Caco-2 (cell line): ENCODE measurements around the gene SHC3. TPM values are rescaled to one million over a fixed set of nuclear protein-coding genes. Genes with fewer than 3 reads are reported as not detected.

Experiments used
- BruUV-seq: library from RNA; stranded (reverse); fragments of 400-500 nt; replicated peaks from 2 replicates; lab custom pipeline; 2021; lab: Mats Ljungman, UMichigan
- CTCF ChIA-PET: fragments of 300-600 bp; sonication (Branson Sonifier 250); formaldehyde crosslinking; loops from one replicate; lab custom pipeline; 2022; ENCODE audit warnings: antibody characterized with exemption; lab: Charles Lee
- POLR2A ChIA-PET: fragments of 300-600 bp; sonication (Branson Sonifier 250); formaldehyde crosslinking; loops from one replicate; lab custom pipeline; 2022; ENCODE audit warnings: antibody characterized with exemption; lab: Charles Lee
- DNase-seq, 2 experiments: peaks; one replicate each; pipeline versions ENCODE4 v3.0.0 to v3.0.0-alpha.2; 2020 to 2022
- H3K27me3 ChIP-seq: replicated peaks from 2 replicates; pipeline ENCODE4 v1.6.0; 2011; ENCODE audit warnings: low read length; ENCODE audit not compliant: control insufficient read depth, insufficient read depth
- H3K36me3 ChIP-seq: 2 replicates; pipeline ENCODE4 v1.5.1; 2011; ENCODE audit warnings: low read length; ENCODE audit not compliant: control insufficient read depth, insufficient read depth
- H3K4me1 ChIP-seq: fragments of 250-450 bp; sonication (Bioruptor Pico); 2 replicates; pipeline ENCODE4 v1.5.1; 2020; ENCODE audit warnings: mild to moderate bottlenecking
- H3K4me3 ChIP-seq: 2 replicates; pipeline ENCODE4 v1.5.1; 2011; ENCODE audit warnings: low read depth, mild to moderate bottlenecking, control low read depth, low read length
- H3K9me3 ChIP-seq: fragments of 250-450 bp; sonication (Bioruptor Pico); 2 replicates; pipeline ENCODE4 v1.5.1; 2020; ENCODE audit warnings: mild to moderate bottlenecking, moderate library complexity
- H3K27ac Mint-ChIP-seq: one replicate; pipeline ENCODE4 v1.8.0; 2022; ENCODE audit warnings: mixed read lengths; ENCODE audit not compliant: unreplicated experiment
- H3K27me3 Mint-ChIP-seq: one replicate; pipeline ENCODE4 v1.8.0; 2022; ENCODE audit warnings: mixed read lengths; ENCODE audit not compliant: insufficient read depth, unreplicated experiment
- H3K36me3 Mint-ChIP-seq: one replicate; pipeline ENCODE4 v1.8.0; 2022; ENCODE audit warnings: mild to moderate bottlenecking, mixed read lengths; ENCODE audit not compliant: insufficient read depth, unreplicated experiment
- H3K4me1 Mint-ChIP-seq: one replicate; pipeline ENCODE4 v1.8.0; 2022; ENCODE audit warnings: low read depth, mixed read lengths; ENCODE audit not compliant: unreplicated experiment
- H3K4me3 Mint-ChIP-seq: one replicate; pipeline ENCODE4 v1.8.0; 2022; ENCODE audit warnings: mild to moderate bottlenecking, moderate library complexity, mixed read lengths; ENCODE audit not compliant: unreplicated experiment
- H3K9me3 Mint-ChIP-seq: one replicate; pipeline ENCODE4 v1.8.0; 2022; ENCODE audit warnings: mixed read lengths; ENCODE audit not compliant: unreplicated experiment
- CTCF ChIP-seq, 2 experiments: fragments of 200-600 bp in 1 of 2; IDR thresholded peaks; 1 replicate in 1 of 2; 2 replicates in 1 of 2; pipeline versions ENCODE4 v1.5.1 to v1.8.0; 2011 to 2022; ENCODE audit warnings: antibody characterized with exemption in 1 of 2, control low read depth in 1 of 2, inconsistent platforms in 1 of 2, low read depth in 1 of 2, low read length in 1 of 2, mild to moderate bottlenecking in 1 of 2, moderate library complexity in 1 of 2; ENCODE audit not compliant: insufficient read depth in 1 of 2, severe bottlenecking in 1 of 2, unreplicated experiment in 1 of 2
- intact Hi-C: fragments of 100-400 bp; cut with micrococcal nuclease; formaldehyde crosslinking; loops from one replicate; pipeline ENCODE4 v1.10.0; 2022; ENCODE audit not compliant: unreplicated experiment
- total RNA-seq: library from RNA; stranded (reverse); gene quantifications from 2 replicates; pipeline ENCODE4 v1.2.3, GENCODE V29; 2022

The SHC3 gene
- total RNA-seq, 1 experiment from 2014 or later: 0.20 TPM

GRCh38 chr9:89154218-89154617, 24.4 kb downstream of the SHC3 start:
- Histone ChIP-seq H3K4me1 (no peaks in the 10 kb centered on the region), H3K36me3 (no peaks in the 10 kb centered on the region), H3K27me3 (no peaks in the 10 kb centered on the region), H3K4me3 (no peak overlapping the region), H3K9me3 (no peaks in the 10 kb centered on the region)
- H3K4me1 Mint-ChIP-seq: no peaks in the 10 kb centered on the region
- H3K36me3 Mint-ChIP-seq: no peaks in the 10 kb centered on the region
- no peak overlapping the region for H3K27ac Mint-ChIP-seq
- no peaks in the 10 kb centered on the region for H3K9me3 Mint-ChIP-seq
- TF ChIP-seq CTCF (IDR thresholded peaks at IDR 0.05; ENCODE audit: insufficient read depth in 1 of 2, low read depth in 1 of 2, low read length in 1 of 2, severe bottlenecking in 1 of 2, unreplicated experiment in 1 of 2): no peak
- DNase-seq: no peak
- H3K27me3 Mint-ChIP-seq: no peaks in the 10 kb centered on the region
- CTCF ChIA-PET: no interaction called here
- POLR2A ChIA-PET: no interaction called here
- no TSS peak for BruUV-seq
- intact Hi-C loops: no loop called here
- H3K4me3 Mint-ChIP-seq: no peak overlapping the region

GRCh38 chr9:89153232-89154017, 25.2 kb downstream of the SHC3 start:
- Mint-ChIP-seq H3K9me3 (no peaks in the 10 kb centered on the region), H3K4me3 (no peak overlapping the region), H3K27ac (no peak overlapping the region), H3K36me3 (no peaks in the 10 kb centered on the region), H3K4me1 (no peaks in the 10 kb centered on the region), H3K27me3 (no peaks in the 10 kb centered on the region)
- intact Hi-C loops: no loop called here
- Histone ChIP-seq H3K9me3 (no peaks in the 10 kb centered on the region), H3K27me3 (no peaks in the 10 kb centered on the region), H3K36me3 (no peaks in the 10 kb centered on the region), H3K4me3 (no peak overlapping the region), H3K4me1 (no peaks in the 10 kb centered on the region)
- CTCF ChIA-PET: no interaction called here
- no peak for DNase-seq
- TF ChIP-seq CTCF (IDR thresholded peaks at IDR 0.05; ENCODE audit: insufficient read depth in 1 of 2, low read depth in 1 of 2, low read length in 1 of 2, severe bottlenecking in 1 of 2, unreplicated experiment in 1 of 2): no peak
- POLR2A ChIA-PET: no interaction called here
- BruUV-seq: no TSS peak

GRCh38 chr9:89149726-89150125, 28.9 kb downstream of the SHC3 start:
- Mint-ChIP-seq H3K36me3 (no peaks in the 10 kb centered on the region), H3K9me3 (no peaks in the 10 kb centered on the region), H3K27me3 (no peaks in the 10 kb centered on the region), H3K4me1 (no peaks in the 10 kb centered on the region), H3K27ac (no peak overlapping the region), H3K4me3 (no peak overlapping the region)
- Histone ChIP-seq H3K4me1 (no peaks in the 10 kb centered on the region), H3K36me3 (no peaks in the 10 kb centered on the region), H3K9me3 (no peaks in the 10 kb centered on the region), H3K4me3 (no peak overlapping the region), H3K27me3 (no peaks in the 10 kb centered on the region)
- CTCF ChIA-PET: no interaction called here
- intact Hi-C loops: no loop called here
- DNase-seq: no peak
- no peak for TF ChIP-seq CTCF (IDR thresholded peaks at IDR 0.05; ENCODE audit: insufficient read depth in 1 of 2, low read depth in 1 of 2, low read length in 1 of 2, severe bottlenecking in 1 of 2, unreplicated experiment in 1 of 2)
- POLR2A ChIA-PET: no interaction called here
- no TSS peak for BruUV-seq
